ENCODE results near the gene H6PD. TPM values are rescaled to one million over a fixed set of nuclear protein-coding genes. Genes with fewer than 3 reads are reported as not detected.

Gene H6PD
- polyA plus RNA-seq, 3 donors, result 33.9 to 37.6 (median 36.7) TPM

GRCh38 chr1:9312168-9312720 is 77.7 kb downstream of the H6PD start:
- no peak for DNase-seq (ENCODE audit: low read depth in 3 of 3, low spot score in 2 of 3)

DNA sequence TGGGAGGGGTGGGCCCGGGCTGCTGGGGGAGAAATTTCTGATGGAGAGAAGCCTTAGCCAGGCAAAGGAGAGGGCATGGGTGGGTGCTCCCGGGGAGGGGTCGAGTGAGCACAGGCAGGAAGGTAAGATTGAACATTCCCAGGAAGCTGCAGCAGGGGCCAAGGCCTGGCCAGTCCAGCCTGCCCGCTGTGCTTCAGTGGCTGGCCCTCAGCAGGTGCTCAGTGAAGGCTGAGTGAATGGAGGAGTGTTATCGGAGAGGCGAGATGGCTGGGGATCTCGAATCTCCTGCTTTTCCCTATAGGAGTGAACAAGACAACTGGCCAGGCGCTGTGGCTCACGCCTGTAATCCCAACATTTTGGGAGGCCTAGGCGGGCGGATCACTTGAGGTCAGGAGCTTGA is 79.0 kb downstream of the H6PD start:
- DNase-seq (ENCODE audit: low read depth in 3 of 3, low spot score in 2 of 3), result no peak

- no peak for DNase-seq (ENCODE audit: low read depth in 3 of 3, low spot score in 2 of 3)
These were observed 79.5 kb downstream of the H6PD start for GRCh38 chr1:9314111-9314510.

DNA sequence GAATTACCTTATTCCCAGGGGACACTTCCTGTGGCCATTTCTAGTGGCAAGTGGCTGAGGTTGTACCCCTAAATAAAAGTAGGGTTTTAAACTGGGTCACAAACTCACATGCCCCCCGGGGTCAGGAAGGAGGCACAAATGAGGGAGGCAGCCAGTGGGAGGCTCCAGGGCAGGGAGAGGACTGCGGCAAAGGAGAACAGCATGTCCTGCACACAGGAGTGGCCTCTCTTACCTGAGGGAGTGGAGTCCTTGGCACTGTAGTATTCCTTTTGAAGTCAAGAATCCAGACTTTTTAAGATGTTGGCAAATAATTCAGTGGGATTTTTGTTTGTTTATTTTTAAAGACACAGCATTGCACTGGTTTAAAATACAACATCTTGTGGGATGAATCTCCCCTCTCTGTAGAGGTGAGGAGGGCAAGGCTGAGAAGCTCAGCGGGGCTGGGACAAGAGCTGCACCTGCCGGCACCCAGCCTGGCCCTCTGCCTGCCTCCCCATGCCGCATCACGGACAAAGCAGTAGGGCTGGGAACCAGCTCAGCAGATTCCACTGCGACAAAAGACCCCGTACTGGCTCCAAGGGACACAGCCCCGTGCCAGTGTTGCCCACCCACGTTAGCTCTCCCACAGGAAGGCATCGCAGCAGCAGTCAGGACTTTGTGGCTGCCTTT is 80.3 kb downstream of the H6PD start:
- no peak for DNase-seq (ENCODE audit: low read depth in 3 of 3, low spot score in 2 of 3)

DNA sequence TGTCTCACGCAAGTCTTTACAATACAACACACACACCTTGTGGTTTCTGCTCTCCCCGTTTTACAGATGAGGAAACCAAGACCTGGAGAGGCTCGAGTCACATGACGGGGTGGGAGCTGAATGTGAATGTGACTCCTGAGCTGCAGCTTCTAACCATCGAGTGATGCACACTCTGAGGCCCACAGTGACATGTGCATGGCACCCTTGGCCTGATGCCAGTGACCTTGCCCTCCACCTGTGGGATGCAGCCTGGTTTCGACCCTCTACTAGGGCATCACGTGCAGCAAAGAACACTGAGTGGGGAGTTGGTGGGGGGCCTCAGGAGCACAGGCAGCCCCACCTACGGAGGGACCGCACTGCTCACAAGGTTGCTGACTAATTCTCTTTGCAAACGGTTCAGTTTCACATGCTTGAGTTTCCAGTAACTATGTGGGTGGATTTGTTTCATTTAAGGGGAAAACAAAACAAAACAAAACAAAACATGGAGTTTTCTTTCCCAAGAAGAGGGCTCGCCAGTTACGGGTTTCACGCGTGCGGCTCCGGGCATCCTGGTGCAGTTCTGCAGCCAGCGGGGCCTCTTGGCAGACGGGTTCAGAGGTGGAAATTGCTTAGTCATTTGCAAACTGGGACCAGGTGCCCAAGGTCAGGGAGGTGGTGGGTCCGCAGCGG is 81.0 kb downstream of the H6PD start:
- no peak for DNase-seq (ENCODE audit: low read depth in 3 of 3, low spot score in 2 of 3)

- no peak for DNase-seq (ENCODE audit: low read depth in 3 of 3, low spot score in 2 of 3)
These were observed 81.5 kb downstream of the H6PD start for GRCh38 chr1:9316080-9316444.

DNA sequence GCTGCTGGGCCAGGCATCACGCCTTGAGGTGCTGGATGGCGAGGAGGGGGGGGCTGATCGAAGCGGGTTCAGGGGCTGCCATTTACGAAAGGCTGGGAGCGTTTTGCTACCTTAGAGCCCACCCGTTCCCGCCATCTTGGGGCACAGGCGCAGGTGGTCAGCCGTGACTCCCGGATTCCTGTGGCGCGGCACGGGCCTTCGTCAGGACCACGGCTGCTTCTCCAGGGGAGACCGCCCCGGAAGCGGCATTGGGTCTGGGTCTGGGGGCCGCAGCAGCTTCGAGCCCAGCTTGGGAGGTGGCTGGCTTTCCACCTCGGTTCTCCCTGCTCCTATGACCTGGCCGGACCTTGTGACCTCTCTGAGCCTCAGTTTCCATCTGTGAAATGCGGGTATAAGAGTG is 81.9 kb downstream of the H6PD start:
- DNase-seq (ENCODE audit: low read depth in 3 of 3, low spot score in 2 of 3), result no peak

DNA sequence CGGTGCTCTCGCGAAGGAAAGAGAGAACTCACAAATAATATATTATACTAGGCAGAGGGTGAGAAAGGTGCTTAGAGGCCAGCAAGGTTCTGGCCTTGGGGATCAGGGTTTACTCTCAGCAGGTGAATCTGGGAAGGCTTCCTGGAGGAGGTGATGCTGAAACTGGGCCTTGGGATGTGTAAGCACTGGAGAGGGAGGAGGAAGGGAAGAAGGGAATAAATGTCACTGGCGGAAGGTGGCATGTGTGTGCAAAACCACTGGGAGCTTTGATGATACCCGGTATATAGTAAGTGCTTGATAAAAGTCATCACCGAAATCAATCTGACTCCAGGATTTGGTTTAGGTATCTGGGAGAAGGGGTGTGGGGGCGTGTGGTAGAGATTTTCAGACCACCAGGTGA is 82.5 kb downstream of the H6PD start:
- DNase-seq (ENCODE audit: low read depth in 3 of 3, low spot score in 2 of 3), result no peak

- no peak for DNase-seq (ENCODE audit: low read depth in 3 of 3, low spot score in 2 of 3)
These were observed 83.2 kb downstream of the H6PD start for GRCh38 chr1:9317591-9318417.

GRCh38 chr1:9319208-9319788 is 84.7 kb downstream of the H6PD start:
- DNase-seq (ENCODE audit: low read depth in 3 of 3, low spot score in 2 of 3), result no peak

DNA sequence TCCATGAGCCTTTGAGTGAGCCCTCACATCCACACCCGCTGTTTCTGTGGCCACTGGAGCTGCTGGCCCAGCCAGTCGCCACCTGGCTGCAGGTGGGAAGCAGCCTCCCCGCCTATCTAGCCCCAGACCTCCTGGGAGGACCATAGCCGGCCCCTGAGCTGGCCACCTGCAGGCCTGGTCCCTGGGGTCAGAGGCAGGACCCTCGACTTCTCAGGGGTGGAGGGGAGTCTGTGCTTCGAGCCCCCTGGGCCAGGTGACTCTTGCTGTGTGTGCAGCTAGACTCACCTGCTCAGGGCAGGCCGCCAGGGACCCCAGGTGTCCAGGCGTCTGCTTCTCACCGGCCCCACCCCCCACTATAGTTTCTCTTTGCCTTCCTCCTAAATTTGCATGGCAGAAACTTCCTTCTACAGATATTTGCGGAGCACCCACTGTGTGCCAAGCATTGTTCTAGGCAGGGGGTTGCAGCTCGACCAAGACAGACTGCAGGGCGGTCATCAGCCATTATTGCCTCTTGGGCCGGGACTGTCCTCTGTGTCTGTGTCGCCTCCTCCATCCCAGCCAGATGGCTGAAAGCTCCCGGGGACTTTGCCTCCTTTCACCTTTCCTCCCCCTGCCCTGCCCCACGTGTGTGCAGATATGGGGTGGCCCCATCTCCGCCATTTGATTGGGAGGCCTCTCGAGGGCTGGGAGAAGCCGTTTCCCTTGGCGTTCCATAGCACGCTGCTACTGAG is 85.4 kb downstream of the H6PD start:
- DNase-seq (ENCODE audit: low read depth in 3 of 3, low spot score in 2 of 3), result no peak

Other genes with a start within 250 kb of the H6PD start
- not detected for gene SLC2A7, start 208.4 kb upstream of the H6PD start, polyA plus RNA-seq (ENCODE audit: insufficient read length in 3 of 3)
- under 1 TPM; 0.85 to 0.92 (median 0.86) TPM for gene SLC2A5, start 165.1 kb upstream of the H6PD start, polyA plus RNA-seq (ENCODE audit: insufficient read length in 3 of 3)
- gene GPR157, start 105.7 kb upstream of the H6PD start, polyA plus RNA-seq (ENCODE audit: insufficient read length in 3 of 3), result 1 to 10 TPM; 1.0 to 1.5 (median 1.4) TPM
- 10 to 100 TPM; 10.8 to 11.8 (median 11.6) TPM for gene SPSB1, start 58.1 kb downstream of the H6PD start, polyA plus RNA-seq (ENCODE audit: insufficient read length in 3 of 3)

All from right renal cortex interstitium (tissue), 3 donors.